IMR-90 (cell line): ENCODE measurements around the gene MIEF1. TPM values are rescaled to one million over a fixed set of nuclear protein-coding genes. Genes with fewer than 3 reads are reported as not detected.

Experiments
- ATAC-seq: fragments of 200-7000 bp; cut with Tn5 transposase; 2 replicates; pipeline ENCODE4 v1.9.1; 2020; ENCODE audit warnings: low read depth, mild to moderate bottlenecking, moderate library complexity
- BruUV-seq: library from RNA; stranded (reverse); fragments of 400-500 nt; replicated peaks from 2 replicates; lab custom pipeline; 2021; lab: Mats Ljungman, UMichigan
- CTCF ChIA-PET: fragments of 300-600 bp; formaldehyde crosslinking; extraction: SDS; loops from one replicate; lab custom pipeline; 2021; ENCODE audit warnings: antibody characterized with exemption; lab: Yijun Ruan, JAX
- POLR2A ChIA-PET: fragments of 300-600 bp; sonication (Branson Sonifier 250); formaldehyde crosslinking; loops from one replicate; lab custom pipeline; 2022; ENCODE audit warnings: antibody characterized with exemption; ENCODE audit not compliant: unreplicated experiment; lab: Charles Lee
- DNase-seq: peaks from one replicate; pipeline ENCODE4 v3.0.0; 2013
- H2AFZ ChIP-seq: replicated peaks from 2 replicates; pipeline ENCODE3; 2013; ENCODE audit warnings: low read length, mild to moderate bottlenecking; ENCODE audit not compliant: poor library complexity
- H2AK5ac ChIP-seq: 2 replicates; pipeline ENCODE4 v1.6.1; 2013; ENCODE audit warnings: low read depth, low read length, inconsistent platforms
- H2AK9ac ChIP-seq: replicated peaks from 2 replicates; pipeline ENCODE3; 2013; ENCODE audit warnings: mild to moderate bottlenecking, low read depth, low read length, moderate library complexity; ENCODE audit not compliant: poor library complexity
- H2BK120ac ChIP-seq: 2 replicates; pipeline ENCODE4 v1.6.1; 2013; ENCODE audit warnings: low read depth, low read length, inconsistent platforms
- H2BK15ac ChIP-seq: 3 replicates; pipeline ENCODE4 v1.6.1; 2013; ENCODE audit warnings: low read depth, low read length, inconsistent platforms
- H2BK20ac ChIP-seq: 2 replicates; pipeline ENCODE4 v1.6.1; 2013; ENCODE audit warnings: low read depth, mild to moderate bottlenecking, inconsistent platforms, low read length, moderate library complexity
- H2BK5ac ChIP-seq: 2 replicates; pipeline ENCODE4 v1.6.1; 2013; ENCODE audit warnings: mild to moderate bottlenecking, low read depth, low read length, inconsistent platforms; ENCODE audit not compliant: poor library complexity, severe bottlenecking
- H3K14ac ChIP-seq: replicated peaks from 2 replicates; pipeline ENCODE4 v1.6.1; 2013; ENCODE audit warnings: low read depth, low read length, inconsistent platforms
- H3K18ac ChIP-seq: 2 replicates; pipeline ENCODE4 v1.6.1; 2013; ENCODE audit warnings: low read depth, low read length, control low read depth
- H3K23ac ChIP-seq: 2 replicates; pipeline ENCODE4 v1.6.1; 2013; ENCODE audit warnings: low read depth, low read length, inconsistent platforms
- H3K27ac ChIP-seq: 2 replicates; pipeline ENCODE4 v1.5.1; 2013; ENCODE audit warnings: mild to moderate bottlenecking, control low read depth, low read length; ENCODE audit not compliant: insufficient read depth
- H3K27me3 ChIP-seq: 2 replicates; pipeline ENCODE4 v1.6.1; 2013; ENCODE audit warnings: low read length; ENCODE audit not compliant: control insufficient read depth, insufficient read depth
- H3K36me3 ChIP-seq: 2 replicates; pipeline ENCODE4 v1.6.1; 2013; ENCODE audit warnings: low read length, mixed read lengths; ENCODE audit not compliant: control insufficient read depth, insufficient read depth
- H3K4ac ChIP-seq: 2 replicates; pipeline ENCODE4 v1.6.1; 2013; ENCODE audit warnings: low read depth, low read length, inconsistent platforms
- H3K4me1 ChIP-seq: 2 replicates; pipeline ENCODE4 v1.6.1; 2013; ENCODE audit warnings: low read length, mixed read lengths; ENCODE audit not compliant: control insufficient read depth, insufficient read depth
- H3K4me2 ChIP-seq: 2 replicates; pipeline ENCODE4 v1.6.1; 2013; ENCODE audit warnings: low read depth, mild to moderate bottlenecking, control low read depth, low read length, moderate library complexity
- H3K4me3 ChIP-seq: 2 replicates; pipeline ENCODE4 v1.5.1; 2013; ENCODE audit warnings: low read depth, mild to moderate bottlenecking, control low read depth, low read length, moderate library complexity; ENCODE audit not compliant: insufficient read depth
- H3K56ac ChIP-seq: 2 replicates; pipeline ENCODE4 v1.6.1; 2013; ENCODE audit warnings: low read length, inconsistent platforms; ENCODE audit not compliant: insufficient read depth; ENCODE audit errors: extremely low read depth
- H3K79me1 ChIP-seq, 2 experiments: 2 replicates each; pipeline ENCODE4 v1.6.1; 2013; ENCODE audit warnings: low read length in 2 of 2, inconsistent platforms in 1 of 2, low read depth in 1 of 2
- H3K9ac ChIP-seq: 2 replicates; pipeline ENCODE4 v1.6.1; 2013; ENCODE audit warnings: low read depth, low read length, control low read depth
- H3K9me1 ChIP-seq: 2 replicates; pipeline ENCODE4 v1.6.1; 2013; ENCODE audit warnings: low read length, inconsistent platforms; ENCODE audit not compliant: insufficient read depth
- H3K9me3 ChIP-seq: 2 replicates; pipeline ENCODE4 v1.6.1; 2013; ENCODE audit warnings: low read length; ENCODE audit not compliant: control insufficient read depth, insufficient read depth
- H4K20me1 ChIP-seq: 2 replicates; pipeline ENCODE4 v1.6.1; 2013; ENCODE audit warnings: low read length, inconsistent platforms; ENCODE audit not compliant: insufficient read depth
- H4K5ac ChIP-seq: 2 replicates; pipeline ENCODE4 v1.6.1; 2013; ENCODE audit warnings: mild to moderate bottlenecking, low read depth, low read length, control low read depth
- H4K8ac ChIP-seq, 2 experiments: 2 replicates each; pipeline ENCODE4 v1.6.1; 2013; ENCODE audit warnings: low read depth in 2 of 2, low read length in 2 of 2, control low read depth in 1 of 2, inconsistent platforms in 1 of 2
- H4K91ac ChIP-seq: 2 replicates; pipeline ENCODE4 v1.6.1; 2013; ENCODE audit warnings: low read depth, low read length, inconsistent platforms; ENCODE audit not compliant: insufficient read depth
- BHLHE40 ChIP-seq: fragments of 150-350 bp; IDR thresholded peaks from 2 replicates; pipeline ENCODE4 v1.6.1; 2016; ENCODE audit warnings: mild to moderate bottlenecking, low read depth, low read length
- CEBPB ChIP-seq: IDR thresholded peaks from 2 replicates; pipeline ENCODE4 v1.6.1; 2012; ENCODE audit warnings: low read depth, low read length, improper control_type of control experiment
- CHD1 ChIP-seq: IDR thresholded peaks from 2 replicates; pipeline ENCODE4 v1.6.1; 2012; ENCODE audit warnings: low read depth, low read length, improper control_type of control experiment
- FOS ChIP-seq: fragments of 150-350 bp; IDR thresholded peaks from 2 replicates; pipeline ENCODE4 v1.6.1; 2016; ENCODE audit warnings: low read depth, low read length
- MXI1 ChIP-seq: IDR thresholded peaks from 2 replicates; pipeline ENCODE4 v1.6.1; 2012; ENCODE audit warnings: low read depth, mild to moderate bottlenecking, low read length, moderate library complexity, borderline replicate concordance
- NFE2L2 ChIP-seq: fragments of 150-350 bp; IDR thresholded peaks from 2 replicates; pipeline ENCODE4 v1.6.1; 2016; ENCODE audit warnings: low read depth, mild to moderate bottlenecking, low read length
- POLR2A ChIP-seq: IDR thresholded peaks from 2 replicates; pipeline ENCODE4 v1.6.1; 2012; ENCODE audit warnings: mild to moderate bottlenecking, low read depth, low read length
- RAD21 ChIP-seq: IDR thresholded peaks from 2 replicates; pipeline ENCODE4 v1.6.1; 2012; ENCODE audit warnings: low read length, improper control_type of control experiment
- RCOR1 ChIP-seq: IDR thresholded peaks from 2 replicates; pipeline ENCODE4 v1.6.1; 2012; ENCODE audit warnings: mild to moderate bottlenecking, low read length, improper control_type of control experiment; ENCODE audit not compliant: insufficient replicate concordance
- RFX5 ChIP-seq: IDR thresholded peaks from 2 replicates; pipeline ENCODE4 v1.8.0; 2012; ENCODE audit warnings: low read depth, mild to moderate bottlenecking, low read length, moderate library complexity
- WGBS, 2 experiments: methylation state at CpG; one replicate each; pipeline versions ENCODE4 v1.1.5 to v1.1.7; 2013; ENCODE audit warnings: missing lambda C conversion rate in 2 of 2; ENCODE audit not compliant: insufficient read length in 1 of 2; ENCODE audit errors: extremely low coverage in 2 of 2; 5-methylcytosine and 5-hydroxymethylcytosine counted together
- dilution Hi-C: fragments of 300-500 bp; cut with HindIII; formaldehyde crosslinking; loops from one replicate; pipeline ENCODE4 v1.14.3; 2018; ENCODE audit warnings: low sequenced_read_pairs; ENCODE audit not compliant: unreplicated experiment
- in situ Hi-C: fragments of 300-500 bp; cut with MboI; formaldehyde crosslinking; loops from 3 replicates; pipeline ENCODE4 v1.14.3; 2019; ENCODE audit warnings: low sequenced_read_pairs, inconsistent platforms, mixed read lengths
- intact Hi-C: fragments of 100-400 bp; cut with micrococcal nuclease; formaldehyde crosslinking; loops from 2 replicates; pipeline ENCODE4 v1.10.0; 2022
- polyA plus RNA-seq, 3 experiments: library from polyadenylated mRNA; depleted of rRNA; stranded (reverse); fragments of >200 nt; gene quantifications; 2 replicates each; pipeline ENCODE4 v1.2.3, GENCODE V29; 2012; ENCODE audit warnings: low replicate concordance in 1 of 3
- total RNA-seq: library from RNA; depleted of rRNA; stranded (reverse); fragments of >200 nt; gene quantifications from 2 replicates; pipeline ENCODE4 v1.2.3, GENCODE V29; 2012
- TF ChIP-seq, protein P1 (sequence below): fragments of 150-350 bp; IDR thresholded peaks from 2 replicates; pipeline ENCODE4 v1.6.1; 2017; ENCODE audit warnings: mild to moderate bottlenecking, antibody characterized with exemption, low read length, low read depth
- TF ChIP-seq, protein P2 (sequence below): conservative IDR thresholded peaks from 2 replicates; pipeline ENCODE4 v1.5.1; 2012; ENCODE audit warnings: mild to moderate bottlenecking, low read depth, low read length, improper control_type of control experiment
- TF ChIP-seq, protein P3 (sequence below): fragments of 150-350 bp; IDR thresholded peaks from 2 replicates; pipeline ENCODE4 v1.6.1; 2016; ENCODE audit warnings: low read depth, mild to moderate bottlenecking, low read length, moderate library complexity, borderline replicate concordance

MIEF1 gene
- total and polyA plus RNA-seq, 2 of the 4 experiments (the other 2 are of a cell fraction) = 9.7 to 16.9 TPM

GRCh38 chr22:39530116-39530515, 28.0 kb downstream of the MIEF1 start:
- H3K4ac ChIP-seq = no peak overlapping the region
- H3K4me2 ChIP-seq = no peak overlapping the region
- no peak overlapping the region for H4K91ac ChIP-seq
- no peaks in the 10 kb centered on the region for H3K9me3 ChIP-seq
- intact Hi-C loops = loop anchor here (10.0 kb wide), 1 partner anchor 645 kb away; the partner anchor contains the start of gene TNRC6B
- ChIA-PET POLR2A (no interaction called here), CTCF (interaction anchor here (1.4 to 1.7 kb wide), 2 partner anchors 36 to 514 kb away, joined by 4 to 14 read pairs; no protein-coding TSS in a partner anchor)
- dilution Hi-C loops = no loop called here
- no peak overlapping the region for H2AFZ ChIP-seq
- no peak for TF ChIP-seq NFE2L2
- no peak for TF ChIP-seq BHLHE40
- no peak for TF ChIP-seq RAD21
- TF ChIP-seq CEBPB = no peak
- TF ChIP-seq, protein P1, sequence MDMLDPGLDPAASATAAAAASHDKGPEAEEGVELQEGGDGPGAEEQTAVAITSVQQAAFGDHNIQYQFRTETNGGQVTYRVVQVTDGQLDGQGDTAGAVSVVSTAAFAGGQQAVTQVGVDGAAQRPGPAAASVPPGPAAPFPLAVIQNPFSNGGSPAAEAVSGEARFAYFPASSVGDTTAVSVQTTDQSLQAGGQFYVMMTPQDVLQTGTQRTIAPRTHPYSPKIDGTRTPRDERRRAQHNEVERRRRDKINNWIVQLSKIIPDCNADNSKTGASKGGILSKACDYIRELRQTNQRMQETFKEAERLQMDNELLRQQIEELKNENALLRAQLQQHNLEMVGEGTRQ = no peak
- no peak for TF ChIP-seq POLR2A
- TF ChIP-seq FOS = no peak
- TF ChIP-seq, protein P2, sequence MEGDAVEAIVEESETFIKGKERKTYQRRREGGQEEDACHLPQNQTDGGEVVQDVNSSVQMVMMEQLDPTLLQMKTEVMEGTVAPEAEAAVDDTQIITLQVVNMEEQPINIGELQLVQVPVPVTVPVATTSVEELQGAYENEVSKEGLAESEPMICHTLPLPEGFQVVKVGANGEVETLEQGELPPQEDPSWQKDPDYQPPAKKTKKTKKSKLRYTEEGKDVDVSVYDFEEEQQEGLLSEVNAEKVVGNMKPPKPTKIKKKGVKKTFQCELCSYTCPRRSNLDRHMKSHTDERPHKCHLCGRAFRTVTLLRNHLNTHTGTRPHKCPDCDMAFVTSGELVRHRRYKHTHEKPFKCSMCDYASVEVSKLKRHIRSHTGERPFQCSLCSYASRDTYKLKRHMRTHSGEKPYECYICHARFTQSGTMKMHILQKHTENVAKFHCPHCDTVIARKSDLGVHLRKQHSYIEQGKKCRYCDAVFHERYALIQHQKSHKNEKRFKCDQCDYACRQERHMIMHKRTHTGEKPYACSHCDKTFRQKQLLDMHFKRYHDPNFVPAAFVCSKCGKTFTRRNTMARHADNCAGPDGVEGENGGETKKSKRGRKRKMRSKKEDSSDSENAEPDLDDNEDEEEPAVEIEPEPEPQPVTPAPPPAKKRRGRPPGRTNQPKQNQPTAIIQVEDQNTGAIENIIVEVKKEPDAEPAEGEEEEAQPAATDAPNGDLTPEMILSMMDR = no peak
- no peak for TF ChIP-seq CHD1
- no peak for TF ChIP-seq MXI1
- TF ChIP-seq, protein P3, sequence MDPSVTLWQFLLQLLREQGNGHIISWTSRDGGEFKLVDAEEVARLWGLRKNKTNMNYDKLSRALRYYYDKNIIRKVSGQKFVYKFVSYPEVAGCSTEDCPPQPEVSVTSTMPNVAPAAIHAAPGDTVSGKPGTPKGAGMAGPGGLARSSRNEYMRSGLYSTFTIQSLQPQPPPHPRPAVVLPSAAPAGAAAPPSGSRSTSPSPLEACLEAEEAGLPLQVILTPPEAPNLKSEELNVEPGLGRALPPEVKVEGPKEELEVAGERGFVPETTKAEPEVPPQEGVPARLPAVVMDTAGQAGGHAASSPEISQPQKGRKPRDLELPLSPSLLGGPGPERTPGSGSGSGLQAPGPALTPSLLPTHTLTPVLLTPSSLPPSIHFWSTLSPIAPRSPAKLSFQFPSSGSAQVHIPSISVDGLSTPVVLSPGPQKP = no peak
- no peak for TF ChIP-seq RFX5
- no peak for TF ChIP-seq RCOR1
- no peak for DNase-seq
- 0 out of 2 replicates have a peak, but pooled peaks cover 2% of the 10 kb centered on the region for H3K9me1 ChIP-seq
- peaks cover 12% of the 10 kb centered on the region for H3K36me3 ChIP-seq
- H3K4me3 ChIP-seq = no peak overlapping the region
- no peak overlapping the region for H2AK9ac ChIP-seq
- no peak overlapping the region for H2BK15ac ChIP-seq
- in situ Hi-C loops = loop anchor here (10.0 kb wide), 2 partner anchors 655 to 815 kb away; partner anchors contain the start of gene ADSL
- ATAC-seq = no peak
- H2BK20ac ChIP-seq = no peak overlapping the region
- peaks cover 7% of the 10 kb centered on the region for H3K4me1 ChIP-seq
- no peak overlapping the region for H2AK5ac ChIP-seq
- whole genome bisulfite sequencing, 2 experiments = 92% methylated on average over 5 of the region's 6 CpGs; no CpG with 5 or more reads in 1 of the 2 experiments
- no peak overlapping the region for H4K5ac ChIP-seq
- no peak overlapping the region for H3K56ac ChIP-seq
- H3K79me1 ChIP-seq = peaks cover 23 to 65% of the 10 kb centered on the region in 2 experiments
- no peak overlapping the region for H3K27ac ChIP-seq
- peaks cover 57% of the 10 kb centered on the region for H4K20me1 ChIP-seq
- H3K18ac ChIP-seq = no peak overlapping the region
- no peak overlapping the region for H2BK120ac ChIP-seq
- H4K8ac ChIP-seq = no peak overlapping the region
- no peak overlapping the region for H3K14ac ChIP-seq
- no peaks in the 10 kb centered on the region for H3K27me3 ChIP-seq
- no peak overlapping the region for H2BK5ac ChIP-seq
- BruUV-seq = no TSS peak
- H3K23ac ChIP-seq = no peak overlapping the region
- H3K9ac ChIP-seq = no peak overlapping the region
